CD1c-positive myeloid dendritic cell (primary cell): Measurements from ENCODE around the gene LCN12.

Experiments used
- DNase-seq: peaks from one replicate; pipeline ENCODE4 v3.0.0-alpha.2; 2016; ENCODE audit errors: extremely low spot score

The LCN12 gene

GRCh38 chr9:136945333-136946227 is 6.5 kb upstream of the LCN12 start:
- DNase-seq = no peak

- no peak for DNase-seq
These were observed 5.6 kb upstream of the LCN12 start for GRCh38 chr9:136946228-136947027.

GRCh38 chr9:136947028-136947891 is 4.8 kb upstream of the LCN12 start:
- DNase-seq = peak; percentile 69

GRCh38 chr9:136947955-136948510 is 4.0 kb upstream of the LCN12 start:
- peak; percentile 47 for DNase-seq

- no peak for DNase-seq
These were observed 2.7 kb upstream of the LCN12 start for GRCh38 chr9:136949239-136949816.

GRCh38 chr9:136949817-136950655 is 2.0 kb upstream of the LCN12 start:
- DNase-seq = peak; percentile 93

- no peak for DNase-seq
These were observed 1.3 kb upstream of the LCN12 start for GRCh38 chr9:136950656-136951276.

GRCh38 chr9:136952321-136952850 is 313 bp downstream of the LCN12 start:
- no peak for DNase-seq

GRCh38 chr9:136952876-136953770 is 1.1 kb downstream of the LCN12 start:
- DNase-seq = no peak

GRCh38 chr9:136953771-136954269 is 1.7 kb downstream of the LCN12 start:
- no peak for DNase-seq

GRCh38 chr9:136954270-136955083 is 2.4 kb downstream of the LCN12 start:
- no peak for DNase-seq

GRCh38 chr9:136955202-136955942 is 3.3 kb downstream of the LCN12 start:
- DNase-seq = no peak

- no peak for DNase-seq
These were observed 3.9 kb downstream of the LCN12 start for GRCh38 chr9:136955943-136956335.

- no peak for DNase-seq
These were observed 4.5 kb downstream of the LCN12 start for GRCh38 chr9:136956604-136957003.

GRCh38 chr9:136957461-136957860 is 5.4 kb downstream of the LCN12 start:
- DNase-seq = no peak

- no peak for DNase-seq
These were observed 5.8 kb downstream of the LCN12 start for GRCh38 chr9:136957901-136958300.

GRCh38 chr9:136958473-136958872 is 6.4 kb downstream of the LCN12 start:
- no peak for DNase-seq
